OCI-LY7 (cell line): Measurements from ENCODE around the gene PEPD. TPM values are rescaled to one million over a fixed set of nuclear protein-coding genes. Genes with fewer than 3 reads are reported as not detected.

Experiments used
- BruUV-seq: library from RNA; stranded (reverse); fragments of 400-500 nt; replicated peaks from 2 replicates; lab custom pipeline; 2021; lab: Mats Ljungman, UMichigan
- CTCF ChIA-PET: fragments of 300-600 bp; sonication (Branson Sonifier 250); formaldehyde crosslinking; loops from one replicate; lab custom pipeline; 2022; ENCODE audit warnings: antibody characterized with exemption; ENCODE audit not compliant: unreplicated experiment; lab: Charles Lee
- POLR2A ChIA-PET: fragments of 300-600 bp; sonication (Branson Sonifier 250); formaldehyde crosslinking; loops from one replicate; lab custom pipeline; 2022; ENCODE audit warnings: antibody characterized with exemption; lab: Charles Lee
- DNase-seq: peaks from one replicate; pipeline ENCODE4 v3.0.0-alpha.2; 2015; ENCODE audit warnings: low spot score
- H2AFZ ChIP-seq: fragments of 200-600 bp; sonication (generic), shearing (Covaris generic); 2 replicates; pipeline ENCODE4 v1.6.1; 2014; ENCODE audit warnings: mild to moderate bottlenecking, antibody characterized with exemption, low read length, moderate library complexity
- H3K27ac ChIP-seq: fragments of 200-600 bp; sonication (generic); 2 replicates; pipeline ENCODE4 v1.5.1; 2014; ENCODE audit warnings: mixed run types, low read depth, mild to moderate bottlenecking, moderate library complexity, low read length, inconsistent platforms; ENCODE audit not compliant: poor library complexity, severe bottlenecking
- H3K36me3 ChIP-seq: fragments of 200-600 bp; sonication (generic); 2 replicates; pipeline ENCODE4 v1.6.1; 2014; ENCODE audit warnings: mild to moderate bottlenecking, antibody characterized with exemption, low read length, moderate library complexity, mixed read lengths; ENCODE audit not compliant: insufficient read depth
- H3K4me1 ChIP-seq: fragments of 200-600 bp; sonication (generic); 2 replicates; pipeline ENCODE4 v1.5.1; 2014; ENCODE audit warnings: mild to moderate bottlenecking, low read length; ENCODE audit not compliant: insufficient read depth, poor library complexity, severe bottlenecking
- H3K4me2 ChIP-seq: fragments of 200-600 bp; sonication (generic); 2 replicates; pipeline ENCODE4 v1.6.1; 2014; ENCODE audit warnings: mild to moderate bottlenecking, low read length
- H3K4me3 ChIP-seq: fragments of 200-600 bp; sonication (generic); 2 replicates; pipeline ENCODE4 v1.5.1; 2014; ENCODE audit warnings: mild to moderate bottlenecking, low read depth, low read length; ENCODE audit not compliant: poor library complexity, severe bottlenecking
- H3K79me2 ChIP-seq: fragments of 200-600 bp; sonication (generic); 2 replicates; pipeline ENCODE4 v1.6.1; 2016; ENCODE audit warnings: low read depth, mild to moderate bottlenecking, low read length, moderate library complexity, mixed read lengths; ENCODE audit not compliant: insufficient read depth
- H3K9me2 ChIP-seq: fragments of 200-600 bp; sonication (generic); 2 replicates; pipeline ENCODE4 v1.6.1; 2016; ENCODE audit warnings: mild to moderate bottlenecking, low read length, mixed read lengths; ENCODE audit not compliant: insufficient read depth
- H3K9me3 ChIP-seq: fragments of 200-600 bp; sonication (generic); 2 replicates; pipeline ENCODE4 v1.6.1; 2014; ENCODE audit warnings: mild to moderate bottlenecking, mixed run types, low read length, mixed read lengths
- H4K20me1 ChIP-seq: fragments of 200-600 bp; sonication (generic); 2 replicates; pipeline ENCODE4 v1.6.1; 2014; ENCODE audit warnings: mild to moderate bottlenecking, antibody characterized with exemption, low read length, moderate library complexity, mixed read lengths; ENCODE audit not compliant: insufficient read depth
- EZH2phosphoT487 ChIP-seq: fragments of 200-600 bp; sonication (generic); IDR thresholded peaks from 2 replicates; pipeline ENCODE4 v1.6.1; 2018; ENCODE audit warnings: low read depth, borderline replicate concordance, mild to moderate bottlenecking, mixed run types, antibody characterized with exemption, low read length, moderate library complexity, mixed read lengths
- intact Hi-C: fragments of 100-400 bp; cut with micrococcal nuclease; formaldehyde crosslinking; loops from one replicate; pipeline ENCODE4 v1.10.0; 2022; ENCODE audit not compliant: unreplicated experiment
- total RNA-seq, 2 experiments: library from RNA; depleted of rRNA in 1 of 2; stranded (reverse); fragments of >200 nt in 1 of 2; shearing (Covaris generic) in 1 of 2; gene quantifications; 2 replicates each; pipeline ENCODE4 v1.2.3, GENCODE V29; 2014 to 2022
- TF ChIP-seq, protein P1 (sequence below): fragments of 200-600 bp; sonication (generic); conservative IDR thresholded peaks from 2 replicates; pipeline ENCODE4 v1.5.1; 2014; ENCODE audit warnings: mild to moderate bottlenecking, antibody characterized with exemption, low read length, moderate library complexity, mixed read lengths

Gene PEPD
- total RNA-seq, 2 experiments from 2014 or later = 24.4 to 29.7 TPM

DNA sequence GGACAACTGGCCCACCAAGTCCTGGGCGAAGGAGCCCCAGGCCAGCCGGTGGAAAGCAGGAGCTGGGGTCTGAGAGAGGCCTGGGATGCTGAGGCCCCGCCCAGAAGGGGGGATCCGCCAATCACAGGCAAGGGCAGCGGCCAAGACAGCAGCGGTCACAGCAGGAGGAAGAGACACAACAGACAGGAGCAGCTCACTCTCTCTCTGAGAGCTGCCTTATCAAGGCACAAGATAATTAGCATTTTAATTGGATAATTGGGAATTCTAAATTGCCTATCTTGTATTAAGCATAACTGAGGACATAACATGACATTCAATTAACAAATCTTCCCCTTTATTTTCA, 101.8 kb downstream of the PEPD start:
- H3K4me3 ChIP-seq = no peak overlapping the region
- POLR2A ChIA-PET = interaction anchor here (0.6 kb wide), 1 partner anchor 128 kb away, joined by 4 read pairs; no protein-coding TSS in a partner anchor
- no peak overlapping the region for H2AFZ ChIP-seq
- no peaks in the 10 kb centered on the region for H3K9me2 ChIP-seq
- no peaks in the 10 kb centered on the region for H3K4me1 ChIP-seq
- H3K36me3 ChIP-seq = no peaks in the 10 kb centered on the region
- no peaks in the 10 kb centered on the region for H3K79me2 ChIP-seq
- BruUV-seq = no TSS peak
- no peak overlapping the region for H3K27ac ChIP-seq
- TF ChIP-seq, protein P1, sequence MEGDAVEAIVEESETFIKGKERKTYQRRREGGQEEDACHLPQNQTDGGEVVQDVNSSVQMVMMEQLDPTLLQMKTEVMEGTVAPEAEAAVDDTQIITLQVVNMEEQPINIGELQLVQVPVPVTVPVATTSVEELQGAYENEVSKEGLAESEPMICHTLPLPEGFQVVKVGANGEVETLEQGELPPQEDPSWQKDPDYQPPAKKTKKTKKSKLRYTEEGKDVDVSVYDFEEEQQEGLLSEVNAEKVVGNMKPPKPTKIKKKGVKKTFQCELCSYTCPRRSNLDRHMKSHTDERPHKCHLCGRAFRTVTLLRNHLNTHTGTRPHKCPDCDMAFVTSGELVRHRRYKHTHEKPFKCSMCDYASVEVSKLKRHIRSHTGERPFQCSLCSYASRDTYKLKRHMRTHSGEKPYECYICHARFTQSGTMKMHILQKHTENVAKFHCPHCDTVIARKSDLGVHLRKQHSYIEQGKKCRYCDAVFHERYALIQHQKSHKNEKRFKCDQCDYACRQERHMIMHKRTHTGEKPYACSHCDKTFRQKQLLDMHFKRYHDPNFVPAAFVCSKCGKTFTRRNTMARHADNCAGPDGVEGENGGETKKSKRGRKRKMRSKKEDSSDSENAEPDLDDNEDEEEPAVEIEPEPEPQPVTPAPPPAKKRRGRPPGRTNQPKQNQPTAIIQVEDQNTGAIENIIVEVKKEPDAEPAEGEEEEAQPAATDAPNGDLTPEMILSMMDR = no peak
- TF ChIP-seq EZH2phosphoT487 = no peak
- no peaks in the 10 kb centered on the region for H3K9me3 ChIP-seq
- CTCF ChIA-PET = no interaction called here
- H3K4me2 ChIP-seq = no peak overlapping the region
- DNase-seq = no peak
- no peaks in the 10 kb centered on the region for H4K20me1 ChIP-seq
- intact Hi-C loops = no loop called here

DNA sequence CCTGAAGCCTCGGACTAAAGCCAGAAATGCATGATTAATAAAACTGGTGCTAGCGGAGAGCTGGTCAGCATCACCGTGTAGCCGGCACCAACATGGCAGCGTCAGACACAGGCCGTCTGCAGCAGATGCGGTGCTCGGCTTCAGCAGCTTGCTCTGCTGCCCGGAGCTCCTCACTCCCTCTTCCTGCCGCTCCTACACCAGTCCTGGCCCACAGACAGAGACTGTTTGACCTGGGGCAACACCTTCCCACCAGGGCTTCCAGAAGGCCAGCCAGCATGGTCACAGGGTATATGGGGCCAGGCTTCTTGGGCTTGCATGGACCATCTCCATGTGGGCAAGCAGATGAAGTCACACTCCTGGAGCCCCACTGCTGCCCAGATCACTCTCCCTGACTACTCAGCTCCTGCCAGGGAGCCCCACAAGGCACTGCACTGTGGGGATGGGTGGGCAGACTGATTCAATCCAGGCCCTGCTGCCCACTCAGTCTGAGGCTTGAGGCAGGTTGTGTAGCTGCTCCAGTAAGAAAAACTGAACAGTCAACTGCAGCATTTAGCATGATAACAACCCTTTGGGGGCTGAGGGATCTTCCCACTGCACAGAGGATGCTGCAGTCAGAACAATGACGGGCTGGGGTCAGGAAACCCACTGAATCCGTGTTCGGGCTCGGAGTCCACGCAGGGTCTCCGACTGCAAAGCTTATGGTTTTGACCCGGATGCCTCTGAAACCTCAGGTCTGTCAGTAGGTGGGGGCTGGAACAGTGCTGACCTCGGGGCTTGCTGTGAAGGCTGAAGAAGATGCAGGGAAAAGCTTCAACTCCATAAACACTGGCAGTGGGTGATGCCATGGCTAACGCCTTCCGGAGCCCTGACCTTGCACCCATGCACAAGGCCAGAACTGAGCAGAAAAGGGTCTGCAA, 102.5 kb downstream of the PEPD start:
- no peak for TF ChIP-seq EZH2phosphoT487
- TF ChIP-seq, protein P1 = no peak
- no TSS peak for BruUV-seq
- intact Hi-C loops = no loop called here
- Histone ChIP-seq H3K9me2 (no peaks in the 10 kb centered on the region), H4K20me1 (no peaks in the 10 kb centered on the region), H3K27ac (no peak overlapping the region), H3K79me2 (no peaks in the 10 kb centered on the region), H3K4me3 (no peak overlapping the region), H3K9me3 (no peaks in the 10 kb centered on the region), H3K4me2 (no peak overlapping the region), H2AFZ (no peak overlapping the region), H3K36me3 (no peaks in the 10 kb centered on the region), H3K4me1 (no peaks in the 10 kb centered on the region)
- POLR2A ChIA-PET = interaction anchor here (0.6 kb wide), 1 partner anchor 127 kb away, joined by 4 read pairs; no protein-coding TSS in a partner anchor
- CTCF ChIA-PET = no interaction called here
- DNase-seq = no peak

DNA sequence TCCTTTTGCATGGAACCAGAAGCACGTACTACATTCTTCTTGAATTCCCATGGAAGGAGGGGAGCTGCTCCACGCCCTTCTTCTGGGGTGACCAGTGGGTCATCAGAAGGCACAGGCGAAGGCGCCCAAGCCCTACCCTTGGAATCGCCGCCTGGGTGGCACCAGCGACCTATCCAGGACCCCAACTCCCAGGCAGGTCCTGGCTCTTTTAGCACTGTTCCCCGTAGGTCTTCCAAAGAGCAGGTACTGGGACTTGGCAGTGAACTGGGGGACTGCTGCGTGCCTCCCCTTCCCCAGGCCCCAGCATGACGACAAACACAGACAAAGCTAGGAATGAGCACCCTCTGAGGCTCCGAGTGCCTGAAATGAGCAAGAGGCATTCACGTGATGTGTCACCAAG, 103.1 kb downstream of the PEPD start:
- Histone ChIP-seq H3K4me3 (no peak overlapping the region), H3K9me2 (no peaks in the 10 kb centered on the region), H3K9me3 (no peaks in the 10 kb centered on the region), H3K27ac (no peak overlapping the region), H3K4me1 (no peaks in the 10 kb centered on the region), H3K4me2 (no peak overlapping the region), H3K36me3 (no peaks in the 10 kb centered on the region), H3K79me2 (no peaks in the 10 kb centered on the region), H4K20me1 (no peaks in the 10 kb centered on the region), H2AFZ (no peak overlapping the region)
- BruUV-seq = no TSS peak
- TF ChIP-seq EZH2phosphoT487 = no peak
- TF ChIP-seq, protein P1 = no peak
- CTCF ChIA-PET = no interaction called here
- DNase-seq = no peak
- intact Hi-C loops = no loop called here
- POLR2A ChIA-PET = no interaction called here
